Endothelial cell of umbilical vein (primary cell): Measurements from ENCODE around the gene TAS1R1. TPM values are rescaled to one million over a fixed set of nuclear protein-coding genes. Genes with fewer than 3 reads are reported as not detected.

Experiments
- Bru-seq: library from RNA; stranded (reverse); fragments of 400-500 nt; gene quantifications from one replicate; lab custom pipeline; 2021; lab: Mats Ljungman, UMichigan
- BruChase-seq, 2 experiments: library from RNA; stranded (reverse); fragments of 400-500 nt; gene quantifications; one replicate each; lab custom pipeline; 2021; lab: Mats Ljungman, UMichigan
- BruUV-seq: library from RNA; stranded (reverse); fragments of 400-500 nt; replicated peaks from 2 replicates; lab custom pipeline; 2021; lab: Mats Ljungman, UMichigan
- CTCF ChIA-PET: fragments of 300-600, 350-600 bp; sonication (Branson Sonifier 250); formaldehyde crosslinking; loops from one replicate; lab custom pipeline; 2021; ENCODE audit warnings: antibody characterized with exemption, inconsistent platforms; lab: Charles Lee
- POLR2A ChIA-PET: fragments of 300-600, 350-600 bp; sonication (Branson Sonifier 250); formaldehyde crosslinking; loops from one replicate; lab custom pipeline; 2021; ENCODE audit warnings: antibody characterized with exemption, inconsistent platforms; lab: Charles Lee
- DNase-seq: peaks from one replicate; pipeline ENCODE4 v3.0.0-alpha.2; 2011; ENCODE audit warnings: low read depth, low spot score
- FAIRE-seq: peaks from 2 replicates; lab custom pipeline; 2011; peaks lifted over from hg19 to GRCh38; lab: Jason Lieb, UNC
- H2AFZ ChIP-seq: 2 replicates; pipeline ENCODE4 v1.6.0; 2012; ENCODE audit warnings: low read depth, low read length, control low read depth, inconsistent platforms
- H3K27ac ChIP-seq: 2 replicates; pipeline ENCODE4 v1.5.1; 2011; ENCODE audit warnings: low read depth, mild to moderate bottlenecking, control low read depth, low read length, moderate library complexity; ENCODE audit not compliant: insufficient read depth
- H3K27me3 ChIP-seq, 2 experiments: 2 replicates each; pipeline versions ENCODE4 v1.6.0 to v1.6.1; 2011; ENCODE audit warnings: low read length in 2 of 2, mixed read lengths in 1 of 2; ENCODE audit not compliant: control insufficient read depth in 2 of 2, insufficient read depth in 2 of 2
- H3K36me3 ChIP-seq, 2 experiments: 2 replicates in 1 of 2; 3 replicates in 1 of 2; pipeline ENCODE4 v1.5.1; 2011; ENCODE audit warnings: low read length in 2 of 2, mild to moderate bottlenecking in 1 of 2, moderate library complexity in 1 of 2; ENCODE audit not compliant: control insufficient read depth in 2 of 2, insufficient read depth in 2 of 2; ENCODE audit errors: extremely low read depth in 1 of 2
- H3K4me1 ChIP-seq: 3 replicates; pipeline ENCODE4 v1.5.1; 2011; ENCODE audit warnings: mild to moderate bottlenecking, low read length; ENCODE audit not compliant: control insufficient read depth, insufficient read depth; ENCODE audit errors: extremely low read depth
- H3K4me2 ChIP-seq: 2 replicates; pipeline ENCODE4 v1.6.1; 2011; ENCODE audit warnings: low read length, control low read depth, mixed read lengths; ENCODE audit not compliant: insufficient read depth
- H3K4me3 ChIP-seq, 3 experiments: fragments of 200-600 bp in 1 of 3; sonication (generic), shearing (Covaris generic) in 1 of 3; replicated peaks in 1 of 3; 2 replicates each; pipeline ENCODE4 v1.5.1; 2011 to 2016; ENCODE audit warnings: control low read depth in 3 of 3, low read length in 3 of 3, mild to moderate bottlenecking in 2 of 3, inconsistent platforms in 1 of 3, low read depth in 1 of 3, moderate library complexity in 1 of 3; ENCODE audit not compliant: insufficient read depth in 1 of 3
- H3K79me2 ChIP-seq: 2 replicates; pipeline ENCODE4 v1.6.0; 2012; ENCODE audit warnings: low read length, inconsistent platforms; ENCODE audit not compliant: control insufficient read depth, insufficient read depth
- H3K9ac ChIP-seq: replicated peaks from 2 replicates; pipeline ENCODE3; 2011; ENCODE audit warnings: low read length, control low read depth; ENCODE audit not compliant: insufficient read depth; ENCODE audit errors: extremely low read depth
- H3K9me1 ChIP-seq: replicated peaks from 3 replicates; pipeline ENCODE4 v1.6.0; 2011; ENCODE audit warnings: mild to moderate bottlenecking, low read length; ENCODE audit not compliant: control insufficient read depth, insufficient read depth; ENCODE audit errors: extremely low read depth
- H3K9me3 ChIP-seq: replicated peaks from 2 replicates; pipeline ENCODE4 v1.5.1; 2012; ENCODE audit warnings: low read length, inconsistent platforms; ENCODE audit not compliant: control insufficient read depth, insufficient read depth
- H4K20me1 ChIP-seq: replicated peaks from 2 replicates; pipeline ENCODE3; 2011; ENCODE audit warnings: mild to moderate bottlenecking, low read length; ENCODE audit not compliant: control insufficient read depth, insufficient read depth; ENCODE audit errors: extremely low read depth
- EZH2 ChIP-seq: IDR thresholded peaks from 2 replicates; pipeline ENCODE4 v1.6.1; 2012; ENCODE audit warnings: borderline replicate concordance, low read depth, mild to moderate bottlenecking, moderate library complexity, low read length, inconsistent platforms; ENCODE audit not compliant: severe bottlenecking
- FOS ChIP-seq: IDR thresholded peaks from 2 replicates; pipeline ENCODE4 v1.6.1; 2011; ENCODE audit warnings: mild to moderate bottlenecking, low read length, moderate library complexity, borderline replicate concordance; ENCODE audit not compliant: insufficient read depth
- GATA2 ChIP-seq: IDR thresholded peaks from 2 replicates; pipeline ENCODE4 v1.7.0; 2011; ENCODE audit warnings: low read depth, mild to moderate bottlenecking, moderate library complexity, mixed read lengths, low read length; ENCODE audit not compliant: insufficient read length, insufficient read depth
- JUN ChIP-seq: IDR thresholded peaks from 2 replicates; pipeline ENCODE4 v1.6.1; 2011; ENCODE audit warnings: borderline replicate concordance, low read depth; ENCODE audit not compliant: insufficient read length, insufficient read depth
- POLR2A ChIP-seq: IDR thresholded peaks from 2 replicates; pipeline ENCODE4 v1.6.1; 2012; ENCODE audit warnings: low read depth, mild to moderate bottlenecking, control low read depth, low read length
- dilution Hi-C: fragments of 300-500 bp; cut with MboI; formaldehyde crosslinking; loops from one replicate; pipeline ENCODE4 v1.15.0; 2019; ENCODE audit warnings: low sequenced_read_pairs; ENCODE audit not compliant: extremely low pct_ligation_motif_present
- intact Hi-C: fragments of 100-400 bp; cut with micrococcal nuclease; formaldehyde crosslinking; loops from one replicate; pipeline ENCODE4 v1.10.0; 2022
- long read RNA-seq: library from polyadenylated mRNA; stranded (forward); transcript quantifications from one replicate; pipeline ENCODE4 v2.0.0, GENCODE V29; 2021
- polyA minus RNA-seq, 3 experiments: library from RNA; depleted of rRNA, polyadenylated mRNA; stranded (reverse); fragments of >200 nt; gene quantifications; 1 replicate in 1 of 3; 2 replicates in 2 of 3; pipeline ENCODE4 v1.2.3, GENCODE V29; 2011
- polyA plus RNA-seq, 4 experiments: library from polyadenylated mRNA; depleted of rRNA in 3 of 4; stranded (reverse) in 3 of 4; unstranded in 1 of 4; fragments of >200 nt; gene quantifications; 2 replicates each; pipeline versions ENCODE4 v1.2.1 to v1.2.3, GENCODE V29; 2011 to 2012; ENCODE audit warnings: missing spikeins in 1 of 4
- total RNA-seq: library from RNA; stranded (reverse); gene quantifications from 2 replicates; pipeline ENCODE4 v1.2.3, GENCODE V29; 2021
- TF ChIP-seq, protein P1 (sequence below), 2 donors: IDR thresholded peaks; 1 replicate in 1 of 2; 2 replicates in 1 of 2; pipeline ENCODE4 v1.5.1; 2011; ENCODE audit warnings: low read length in 2 of 2, mild to moderate bottlenecking in 2 of 2, moderate library complexity in 2 of 2, control low read depth in 1 of 2, inconsistent platforms in 1 of 2, low read depth in 1 of 2; ENCODE audit not compliant: insufficient read depth in 1 of 2; ENCODE audit errors: extremely low read depth in 1 of 2

Gene TAS1R1
- total RNA-seq (not detected in 2 replicates), polyA plus RNA-seq (not detected in 2 replicates), polyA minus RNA-seq (not detected in 2 replicates), Bru-seq, nascent RNA (not detected), BruChase-seq, experiment 1, labeled RNA remaining after a 6-hour chase (percentile 4 among the genes with signal in this experiment), BruChase-seq, experiment 2, labeled RNA remaining after a 2-hour chase (not detected)
- polyA plus RNA-seq (2011; cell fraction: cytosol; rRNA removed) = 0.03 TPM in 1 of 2 replicates, not detected in the other
- not detected in 2 replicates for polyA plus RNA-seq (2011; cell fraction: nucleus; rRNA removed)
- not detected in 2 replicates for polyA plus RNA-seq (2012)
- polyA minus RNA-seq (2011; cell fraction: cytosol; rRNA and poly(A)+ RNA removed) = not detected
- not detected in 2 replicates for polyA minus RNA-seq (2011; cell fraction: nucleus; rRNA and poly(A)+ RNA removed)
- long read RNA-seq = 0 reads

DNA sequence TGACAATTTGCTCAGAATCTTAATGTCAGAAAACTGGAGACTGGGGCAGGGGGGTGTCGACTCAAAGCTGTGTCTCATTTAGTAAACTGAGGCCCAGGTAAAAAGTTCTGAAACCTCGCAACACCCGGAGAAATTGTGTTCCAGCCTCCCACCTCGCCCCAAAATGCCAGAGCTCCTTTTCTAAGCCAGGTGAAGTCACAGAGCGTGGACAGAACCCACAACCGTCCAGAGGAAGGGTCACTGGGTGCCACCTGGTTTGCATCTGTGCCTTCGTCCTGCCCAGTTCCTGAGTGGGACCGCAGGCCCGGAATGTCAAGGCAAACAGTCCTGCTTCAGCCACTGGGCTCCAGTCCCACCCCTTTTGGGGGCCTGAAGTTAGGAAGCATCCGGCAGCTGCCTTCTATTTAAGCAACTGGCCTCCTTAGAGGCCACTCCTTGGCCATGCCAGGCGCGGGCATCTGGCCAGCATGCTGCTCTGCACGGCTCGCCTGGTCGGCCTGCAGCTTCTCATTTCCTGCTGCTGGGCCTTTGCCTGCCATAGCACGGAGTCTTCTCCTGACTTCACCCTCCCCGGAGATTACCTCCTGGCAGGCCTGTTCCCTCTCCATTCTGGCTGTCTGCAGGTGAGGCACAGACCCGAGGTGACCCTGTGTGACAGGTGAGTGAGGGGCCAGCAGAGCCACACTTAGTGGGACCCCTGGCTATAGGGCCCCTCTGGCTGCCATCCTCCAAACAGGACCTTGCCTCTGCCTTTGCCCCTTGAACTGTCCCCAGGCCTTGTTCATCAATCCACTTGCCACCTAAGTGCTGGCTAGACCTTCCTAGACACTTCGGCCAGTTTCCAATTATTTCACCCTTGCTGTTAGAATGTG, at the start of gene TAS1R1:
Gene TAS1R1 (plus strand): TSS at position 401 of the 872 bp plus-strand sequence. CDS start 67 bp downstream, at position 468.
- H4K20me1 ChIP-seq = no peaks in the 10 kb centered on the region
- peaks cover 25% of the 10 kb centered on the region for H3K79me2 ChIP-seq
- no peaks in the 10 kb centered on the region for H3K9me3 ChIP-seq
- POLR2A ChIA-PET = no interaction called here
- intact Hi-C loops = loop anchor here (1.0 kb wide), 7 partner anchors 9 to 91 kb away; partner anchors contain the start of gene ZBTB48
- H3K27ac ChIP-seq = peak within 1 kb of the TSS; percentile 68
- dilution Hi-C loops = no loop called here
- no peaks in the 10 kb centered on the region for H3K9me1 ChIP-seq
- peak within 1 kb of the TSS; percentile 98 for H3K9ac ChIP-seq
- H3K4me1 ChIP-seq = peaks cover 9% of the 10 kb centered on the region
- no peaks in the 10 kb centered on the region for H3K36me3 ChIP-seq
- peak within 1 kb of the TSS; percentile 86 for H3K4me2 ChIP-seq
- no peaks in the 10 kb centered on the region for H3K27me3 ChIP-seq
- no TSS peak for BruUV-seq
- CTCF ChIA-PET = interaction anchor here (0.6 to 3.1 kb wide), 18 partner anchors 13 to 132 kb away, joined by 3 to 15 read pairs (median 3); partner anchors contain the start of gene ZBTB48
- peak within 1 kb of the TSS; percentile 61 to 100 (median 100) for H3K4me3 ChIP-seq
- DNase-seq (no peak), FAIRE-seq (no peak)
- peak within 1 kb of the TSS; percentile 89 for H2AFZ ChIP-seq
- TF ChIP-seq EZH2 = no peak
- TF ChIP-seq, protein P1, sequence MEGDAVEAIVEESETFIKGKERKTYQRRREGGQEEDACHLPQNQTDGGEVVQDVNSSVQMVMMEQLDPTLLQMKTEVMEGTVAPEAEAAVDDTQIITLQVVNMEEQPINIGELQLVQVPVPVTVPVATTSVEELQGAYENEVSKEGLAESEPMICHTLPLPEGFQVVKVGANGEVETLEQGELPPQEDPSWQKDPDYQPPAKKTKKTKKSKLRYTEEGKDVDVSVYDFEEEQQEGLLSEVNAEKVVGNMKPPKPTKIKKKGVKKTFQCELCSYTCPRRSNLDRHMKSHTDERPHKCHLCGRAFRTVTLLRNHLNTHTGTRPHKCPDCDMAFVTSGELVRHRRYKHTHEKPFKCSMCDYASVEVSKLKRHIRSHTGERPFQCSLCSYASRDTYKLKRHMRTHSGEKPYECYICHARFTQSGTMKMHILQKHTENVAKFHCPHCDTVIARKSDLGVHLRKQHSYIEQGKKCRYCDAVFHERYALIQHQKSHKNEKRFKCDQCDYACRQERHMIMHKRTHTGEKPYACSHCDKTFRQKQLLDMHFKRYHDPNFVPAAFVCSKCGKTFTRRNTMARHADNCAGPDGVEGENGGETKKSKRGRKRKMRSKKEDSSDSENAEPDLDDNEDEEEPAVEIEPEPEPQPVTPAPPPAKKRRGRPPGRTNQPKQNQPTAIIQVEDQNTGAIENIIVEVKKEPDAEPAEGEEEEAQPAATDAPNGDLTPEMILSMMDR (IDR thresholded peaks at IDR 0.05; ENCODE audit: extremely low read depth in 1 of 2, insufficient read depth in 1 of 2, low read depth in 1 of 2, low read length in 2 of 2) = no peak
- no peak for TF ChIP-seq FOS
- no peak for TF ChIP-seq JUN
- no peak for TF ChIP-seq GATA2
- no peak for TF ChIP-seq POLR2A
